GM10266 (cell line): ENCODE data around the gene PRM2.

Experiments
- DNase-seq: peaks from one replicate; pipeline ENCODE4 v3.0.0; 2012; ENCODE audit errors: extremely low spot score
- TF ChIP-seq, protein P1 (sequence below): IDR thresholded peaks from 2 replicates; pipeline ENCODE4 v1.5.1; 2012; ENCODE audit warnings: mild to moderate bottlenecking, low read depth; ENCODE audit not compliant: control insufficient read depth, insufficient read depth; ENCODE audit errors: missing control alignments

The PRM2 gene

DNA sequence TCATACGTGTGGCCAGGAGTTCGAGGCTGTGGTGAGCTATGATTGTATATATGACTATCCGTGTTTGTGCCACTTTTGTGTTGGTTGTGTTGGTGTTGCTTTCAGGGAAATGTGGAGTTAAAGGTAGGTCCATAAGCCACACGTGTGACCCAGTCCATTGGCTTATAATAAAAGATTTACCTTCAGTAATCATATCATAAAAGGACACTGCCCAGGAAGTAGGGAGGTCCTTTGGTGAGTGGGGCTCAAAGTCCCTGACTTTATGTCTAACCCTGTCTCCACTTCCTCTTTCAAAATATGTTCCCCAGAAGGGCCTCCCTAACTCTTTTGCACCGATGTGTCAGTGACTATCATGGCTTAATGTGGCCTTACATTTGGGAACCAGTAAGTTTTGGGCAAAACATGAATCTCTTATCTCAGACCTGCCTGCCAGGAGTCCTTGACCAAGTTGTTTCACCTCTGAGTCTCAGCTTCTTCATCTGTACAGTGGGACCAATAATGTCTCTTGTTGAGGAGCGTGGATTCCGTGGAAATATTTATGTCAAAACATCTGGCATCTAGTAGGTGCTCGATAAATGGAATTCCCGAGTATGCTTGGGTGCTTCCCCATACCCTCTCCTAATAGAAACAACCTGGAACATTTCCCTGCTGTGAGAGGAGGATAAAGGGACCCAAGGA lies 12.0 kb downstream of the PRM2 start:
- TF ChIP-seq, protein P1, sequence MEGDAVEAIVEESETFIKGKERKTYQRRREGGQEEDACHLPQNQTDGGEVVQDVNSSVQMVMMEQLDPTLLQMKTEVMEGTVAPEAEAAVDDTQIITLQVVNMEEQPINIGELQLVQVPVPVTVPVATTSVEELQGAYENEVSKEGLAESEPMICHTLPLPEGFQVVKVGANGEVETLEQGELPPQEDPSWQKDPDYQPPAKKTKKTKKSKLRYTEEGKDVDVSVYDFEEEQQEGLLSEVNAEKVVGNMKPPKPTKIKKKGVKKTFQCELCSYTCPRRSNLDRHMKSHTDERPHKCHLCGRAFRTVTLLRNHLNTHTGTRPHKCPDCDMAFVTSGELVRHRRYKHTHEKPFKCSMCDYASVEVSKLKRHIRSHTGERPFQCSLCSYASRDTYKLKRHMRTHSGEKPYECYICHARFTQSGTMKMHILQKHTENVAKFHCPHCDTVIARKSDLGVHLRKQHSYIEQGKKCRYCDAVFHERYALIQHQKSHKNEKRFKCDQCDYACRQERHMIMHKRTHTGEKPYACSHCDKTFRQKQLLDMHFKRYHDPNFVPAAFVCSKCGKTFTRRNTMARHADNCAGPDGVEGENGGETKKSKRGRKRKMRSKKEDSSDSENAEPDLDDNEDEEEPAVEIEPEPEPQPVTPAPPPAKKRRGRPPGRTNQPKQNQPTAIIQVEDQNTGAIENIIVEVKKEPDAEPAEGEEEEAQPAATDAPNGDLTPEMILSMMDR, result no peak

GRCh38 chr16:11263737-11264136 lies 12.5 kb downstream of the PRM2 start:
- DNase-seq, result no peak
- TF ChIP-seq, protein P1, result no peak

More for the DNA sequence above, 12.0 kb downstream of the PRM2 start:
- no peak for DNase-seq

DNA sequence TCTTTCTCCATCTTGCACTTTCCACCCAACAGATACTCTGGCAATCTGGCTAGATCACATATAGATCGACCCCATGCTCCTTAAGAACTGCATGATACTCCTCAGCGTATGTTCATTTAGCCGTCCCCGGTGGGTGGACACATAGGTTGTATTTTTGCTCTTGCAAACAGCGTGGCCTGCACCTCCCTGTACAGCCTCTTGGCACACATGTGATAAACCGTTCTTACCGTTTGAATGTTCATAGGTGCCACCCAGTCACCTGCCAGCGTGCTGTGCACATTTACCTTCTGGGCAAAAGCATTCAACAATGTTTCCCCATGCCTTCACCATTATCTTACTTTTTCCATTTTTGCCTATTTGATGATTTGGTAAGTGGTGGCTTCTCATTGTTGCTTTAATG lies 13.4 kb downstream of the PRM2 start:
- DNase-seq, result no peak
- TF ChIP-seq, protein P1, result no peak

GRCh38 chr16:11260596-11260966 lies 15.7 kb downstream of the PRM2 start:
- no peak for DNase-seq
- TF ChIP-seq, protein P1, result no peak

GRCh38 chr16:11259655-11260595 lies 16.4 kb downstream of the PRM2 start:
- TF ChIP-seq, protein P1, result no peak
- no peak for DNase-seq

- TF ChIP-seq, protein P1, result no peak
- peak; percentile 77 for DNase-seq
Measured at GRCh38 chr16:11258553-11259492, 17.5 kb downstream of the PRM2 start.
